ENCODE measurements around the gene ODC1. TPM values are rescaled to one million over a fixed set of nuclear protein-coding genes. Genes with fewer than 3 reads are reported as not detected.
A peak's percentile ranks its signal among the peaks of the same experiment; 100 is the strongest.

Gene ODC1
- total RNA-seq, 2 donors from 2014 or later = 31.9 to 59.7 TPM

DNA sequence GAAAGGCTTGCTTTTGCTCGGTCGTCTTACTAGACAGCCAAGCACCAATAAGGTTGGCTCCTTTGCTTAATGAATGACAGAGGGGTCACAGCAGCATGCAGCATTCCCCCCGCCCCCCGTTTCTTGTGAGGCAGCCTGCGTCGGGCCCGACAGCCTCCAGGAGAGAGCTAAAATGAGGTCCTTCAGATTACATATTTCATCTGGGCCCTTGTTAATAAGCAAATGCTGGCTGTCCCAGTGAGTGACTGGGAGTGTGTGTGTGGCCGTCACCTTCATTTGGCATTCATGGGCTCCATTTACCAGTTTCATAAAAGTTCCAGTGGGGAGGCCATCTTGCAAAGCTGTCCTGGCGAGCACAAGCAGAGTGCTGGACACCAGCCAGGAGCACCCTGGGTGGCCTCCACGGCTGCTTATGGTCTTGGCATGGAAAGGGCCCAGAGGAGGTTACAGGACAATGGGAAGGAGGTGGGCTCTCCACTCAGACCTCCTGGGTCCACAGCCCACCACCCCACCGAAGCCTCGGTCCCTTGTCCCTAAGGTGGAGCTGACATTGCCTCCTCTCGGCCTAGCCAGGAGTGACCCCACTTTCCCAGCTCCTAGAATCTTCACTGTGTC is 37.2 kb downstream of the ODC1 start:
- Histone ChIP-seq H3K27ac (peak overlapping the region in 1 of 4 donors; percentile 19), H3K36me3 (replicated peaks in 1 of 2; ENCODE audit: insufficient read depth in 1 of 2, low read depth in 2 of 2) (no peaks in the 10 kb centered on the region), H3K9me3 (no peaks in the 10 kb centered on the region), H3K4me3 (no peak overlapping the region), H3K4me1 (peaks cover 86% of the 10 kb centered on the region), H3K27me3 (no peaks in the 10 kb centered on the region)
- ATAC-seq (no peak), DNase-seq (peak in 1 of 4 donors; percentile 45)
- no peak for TF ChIP-seq POLR2A (IDR thresholded peaks at IDR 0.05)
- TF ChIP-seq, protein P1, sequence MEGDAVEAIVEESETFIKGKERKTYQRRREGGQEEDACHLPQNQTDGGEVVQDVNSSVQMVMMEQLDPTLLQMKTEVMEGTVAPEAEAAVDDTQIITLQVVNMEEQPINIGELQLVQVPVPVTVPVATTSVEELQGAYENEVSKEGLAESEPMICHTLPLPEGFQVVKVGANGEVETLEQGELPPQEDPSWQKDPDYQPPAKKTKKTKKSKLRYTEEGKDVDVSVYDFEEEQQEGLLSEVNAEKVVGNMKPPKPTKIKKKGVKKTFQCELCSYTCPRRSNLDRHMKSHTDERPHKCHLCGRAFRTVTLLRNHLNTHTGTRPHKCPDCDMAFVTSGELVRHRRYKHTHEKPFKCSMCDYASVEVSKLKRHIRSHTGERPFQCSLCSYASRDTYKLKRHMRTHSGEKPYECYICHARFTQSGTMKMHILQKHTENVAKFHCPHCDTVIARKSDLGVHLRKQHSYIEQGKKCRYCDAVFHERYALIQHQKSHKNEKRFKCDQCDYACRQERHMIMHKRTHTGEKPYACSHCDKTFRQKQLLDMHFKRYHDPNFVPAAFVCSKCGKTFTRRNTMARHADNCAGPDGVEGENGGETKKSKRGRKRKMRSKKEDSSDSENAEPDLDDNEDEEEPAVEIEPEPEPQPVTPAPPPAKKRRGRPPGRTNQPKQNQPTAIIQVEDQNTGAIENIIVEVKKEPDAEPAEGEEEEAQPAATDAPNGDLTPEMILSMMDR (IDR thresholded peaks at IDR 0.05) = no peak
- 70 to 78% methylated on average over 10 to 13 of the region's 13 CpGs for WGBS, 2 donors
- intact Hi-C loops (cut with DNase I) = no loop called here

DNA sequence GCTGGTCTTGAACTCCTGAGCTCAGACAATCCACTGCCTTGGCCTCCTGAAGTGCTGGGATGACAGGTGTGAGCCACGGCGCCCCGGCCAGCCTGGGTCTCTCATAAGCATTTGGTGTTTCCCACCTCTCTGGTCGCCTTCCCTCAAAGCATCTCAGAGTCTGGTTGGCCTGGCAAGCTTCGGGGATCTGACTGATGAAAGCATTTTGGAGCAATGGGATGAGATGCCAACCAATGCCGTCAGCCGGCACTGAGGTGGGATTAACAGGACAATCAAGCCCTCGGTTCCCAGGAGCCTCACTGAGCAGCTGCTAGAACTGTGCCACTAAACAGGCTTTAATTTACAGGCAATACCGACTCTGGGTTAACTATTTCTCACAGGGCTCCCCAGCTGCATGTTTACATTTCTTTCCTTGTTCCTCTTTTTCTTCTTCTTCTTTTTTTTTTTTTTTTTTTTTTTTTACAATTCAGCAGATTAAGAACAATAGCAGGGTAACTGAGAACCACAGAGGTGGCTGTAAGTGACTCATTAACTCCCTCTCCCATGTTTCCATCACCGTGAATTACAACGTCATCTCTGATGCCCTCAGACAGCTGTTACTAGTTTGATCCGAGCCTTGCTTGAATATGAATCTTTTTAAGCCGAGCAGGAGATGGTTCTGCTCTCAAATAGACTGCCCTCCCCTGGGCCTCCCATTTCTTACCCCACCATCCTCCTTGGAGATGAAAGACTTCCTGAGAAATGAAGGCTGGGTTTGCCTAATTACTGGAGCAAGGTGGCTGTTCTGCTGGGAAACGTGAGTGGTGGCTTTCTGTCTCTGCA is 37.9 kb downstream of the ODC1 start:
- Histone ChIP-seq H3K36me3 (replicated peaks in 1 of 2; ENCODE audit: insufficient read depth in 1 of 2, low read depth in 2 of 2) (no peaks in the 10 kb centered on the region), H3K4me1 (peaks cover 86% of the 10 kb centered on the region), H3K27me3 (no peaks in the 10 kb centered on the region), H3K9me3 (no peaks in the 10 kb centered on the region), H3K27ac (peak overlapping the region in 1 of 4 donors; percentile 19), H3K4me3 (no peak overlapping the region)
- intact Hi-C loops (cut with DNase I) = no loop called here
- DNase-seq (peak in 1 of 4 donors; percentile 40), ATAC-seq (no peak)
- TF ChIP-seq, protein P1 (IDR thresholded peaks at IDR 0.05) = no peak
- 68 to 83% methylated on average over 14 of the region's 14 CpGs for WGBS, 2 donors

DNA sequence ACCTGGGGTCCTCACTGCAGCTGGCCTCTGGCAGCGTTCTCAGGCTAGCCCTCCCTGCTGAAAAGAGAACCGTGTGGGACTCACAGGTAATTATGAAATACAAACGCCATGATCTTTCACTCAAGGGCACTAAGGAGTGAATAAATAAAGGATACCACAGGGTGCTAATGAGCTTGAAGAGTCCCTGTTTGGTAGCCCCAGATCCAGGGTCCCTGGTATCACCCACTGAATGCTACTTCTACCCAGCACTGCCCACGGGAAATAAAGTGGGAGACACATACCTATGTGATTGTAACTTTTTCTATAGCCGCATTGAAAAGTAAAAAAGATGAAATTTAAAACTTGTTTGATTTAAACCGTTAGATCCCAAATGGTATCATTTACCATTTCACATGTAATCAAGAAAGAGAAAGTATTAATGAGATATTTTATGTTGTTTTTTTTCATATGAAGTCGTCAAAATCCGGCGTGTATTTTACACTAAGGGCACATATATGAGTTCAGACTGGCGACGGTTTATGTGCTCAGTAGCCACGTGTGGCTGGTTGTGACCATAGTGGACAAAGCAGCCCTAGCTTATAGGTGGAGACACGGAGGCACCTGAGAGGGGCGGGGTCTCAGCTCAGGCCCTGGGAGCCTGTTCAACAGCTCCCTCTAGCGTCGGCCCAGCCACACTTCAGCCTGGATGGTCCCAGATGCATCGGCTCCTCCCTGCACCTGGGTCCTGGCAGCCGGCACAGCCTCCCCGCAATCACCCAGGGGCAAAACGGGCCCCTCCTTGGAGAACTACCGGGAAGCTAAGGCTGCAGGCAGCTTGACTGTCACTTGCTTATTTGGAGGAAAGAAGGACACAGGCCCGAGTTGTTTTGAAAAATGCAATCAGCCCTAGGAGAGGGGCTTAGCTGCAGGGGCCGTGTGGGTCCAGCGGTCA is 39.2 kb downstream of the ODC1 start:
- intact Hi-C loops (cut with DNase I) = no loop called here
- DNase-seq = peak; percentile 89 to 93 (median 92)
- TF ChIP-seq POLR2A (IDR thresholded peaks at IDR 0.05) = peak in 1 of 3 donors; percentile 6
- TF ChIP-seq, protein P1 (IDR thresholded peaks at IDR 0.05) = peak; percentile 90 to 97 (median 94)
- H3K27ac ChIP-seq = peak overlapping the region; percentile 89 to 93 (median 89)
- no peaks in the 10 kb centered on the region for H3K9me3 ChIP-seq
- H3K4me3 ChIP-seq = no peak overlapping the region
- no peaks in the 10 kb centered on the region for H3K36me3 ChIP-seq (replicated peaks in 1 of 2; ENCODE audit: insufficient read depth in 1 of 2, low read depth in 2 of 2)
- peaks cover 78% of the 10 kb centered on the region for H3K4me1 ChIP-seq
- H3K27me3 ChIP-seq = no peaks in the 10 kb centered on the region
- 11 to 17% methylated on average over 24 of the region's 24 CpGs for WGBS, 2 donors
- peak; percentile 78 for ATAC-seq

DNA sequence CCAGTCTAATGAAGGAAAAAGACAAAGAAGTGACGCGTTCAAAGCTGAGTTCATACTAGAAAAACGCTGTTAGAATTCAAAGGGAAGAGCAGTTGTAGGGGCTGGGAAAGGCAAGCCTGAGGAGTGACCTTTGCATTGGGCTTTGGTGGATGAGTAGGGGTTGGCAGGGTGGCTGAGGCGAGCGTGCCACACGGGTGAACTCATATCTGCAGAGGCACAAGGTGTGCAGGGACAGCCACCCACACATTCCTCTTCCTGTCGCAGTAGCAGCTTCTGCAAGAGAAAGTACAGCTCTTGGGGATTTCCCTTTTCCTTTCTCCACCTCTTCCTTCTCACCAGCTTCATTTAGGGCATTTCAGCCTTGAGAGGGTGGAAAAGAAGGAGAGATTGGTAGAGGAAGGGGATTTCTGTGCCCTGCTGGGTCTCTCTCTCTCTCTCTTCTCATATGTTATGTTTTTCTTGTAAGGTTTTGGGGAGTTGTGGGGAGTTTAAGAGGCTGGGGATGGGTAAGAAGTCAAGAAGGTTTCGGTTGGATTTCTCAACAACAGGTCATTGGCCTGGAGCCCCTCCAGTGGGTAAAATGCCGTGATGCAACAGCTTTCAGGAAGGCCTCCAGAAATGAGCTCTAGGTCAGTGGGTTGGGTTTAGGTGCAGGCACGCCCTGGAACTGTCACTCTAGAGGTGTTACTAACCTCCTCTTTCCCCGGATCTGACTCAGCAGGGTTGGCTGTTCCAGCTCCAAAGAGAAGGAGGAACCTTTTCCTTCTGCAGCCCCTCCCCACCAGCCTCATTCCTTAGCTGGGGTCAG is 40.1 kb downstream of the ODC1 start:
- Histone ChIP-seq H3K27ac (peak overlapping the region; percentile 89 to 93 (median 89)), H3K4me3 (no peak overlapping the region), H3K36me3 (replicated peaks in 1 of 2; ENCODE audit: insufficient read depth in 1 of 2, low read depth in 2 of 2) (no peaks in the 10 kb centered on the region), H3K4me1 (peaks cover 69% of the 10 kb centered on the region), H3K9me3 (no peaks in the 10 kb centered on the region), H3K27me3 (no peaks in the 10 kb centered on the region)
- intact Hi-C loops (cut with DNase I) = no loop called here
- 26 to 29% methylated on average over 10 to 11 of the region's 11 CpGs for WGBS, 2 donors
- TF ChIP-seq, protein P1 (IDR thresholded peaks at IDR 0.05) = no peak
- TF ChIP-seq POLR2A (IDR thresholded peaks at IDR 0.05) = peak in 1 of 3 donors; percentile 14
- ATAC-seq = peak; percentile 91
- peak; percentile 90 to 96 (median 94) for DNase-seq
